WTC11 (cell line): ENCODE results near the gene BAIAP2L2. TPM values are rescaled to one million over a fixed set of nuclear protein-coding genes. Genes with fewer than 3 reads are reported as not detected.

Experiments
- ATAC-seq: fragments of 200-7000 bp; cut with Tn5 transposase; 2 replicates; pipeline ENCODE4 v1.10.0; 2021; ENCODE audit warnings: mild to moderate bottlenecking, moderate library complexity
- CTCF ChIA-PET: fragments of 300-600 bp; sonication (Branson Sonifier 250); formaldehyde crosslinking; loops from one replicate; lab custom pipeline; 2021; ENCODE audit warnings: antibody characterized with exemption; lab: Charles Lee
- POLR2A ChIA-PET: fragments of 350-600 bp; sonication (Branson Sonifier 250); formaldehyde crosslinking; loops from one replicate; lab custom pipeline; 2021; ENCODE audit warnings: antibody characterized with exemption; lab: Charles Lee
- DNase-seq: peaks from one replicate; pipeline ENCODE4 v3.0.0; 2021; ENCODE audit warnings: low spot score
- H3K27ac Mint-ChIP-seq: 2 replicates; pipeline ENCODE4 v1.8.0; 2021; ENCODE audit warnings: mixed read lengths
- H3K27me3 Mint-ChIP-seq: 2 replicates; pipeline ENCODE4 v1.8.0; 2021; ENCODE audit warnings: low read depth, mild to moderate bottlenecking, moderate library complexity, mixed read lengths
- H3K36me3 Mint-ChIP-seq: 2 replicates; pipeline ENCODE4 v1.8.0; 2021; ENCODE audit warnings: mixed read lengths
- H3K4me1 Mint-ChIP-seq: 2 replicates; pipeline ENCODE4 v1.8.0; 2022; ENCODE audit warnings: mixed read lengths
- H3K4me3 Mint-ChIP-seq: 2 replicates; pipeline ENCODE4 v1.8.0; 2021; ENCODE audit warnings: mild to moderate bottlenecking, moderate library complexity, mixed read lengths
- H3K9me3 Mint-ChIP-seq: 2 replicates; pipeline ENCODE4 v1.8.0; 2021; ENCODE audit warnings: mixed read lengths
- AFF4 ChIP-seq: sonication (generic); formaldehyde crosslinking; IDR thresholded peaks from 2 replicates; pipeline ENCODE4 v1.8.1; 2023; ENCODE audit warnings: mild to moderate bottlenecking, missing genetic modification reagents, borderline replicate concordance
- EMX1 ChIP-seq: fragments of 250-450 bp; sonication (Bioruptor Pico); IDR thresholded peaks from 2 replicates; pipeline ENCODE4 v1.8.0; 2021; ENCODE audit warnings: mild to moderate bottlenecking
- GABPB1 ChIP-seq: sonication (generic); formaldehyde crosslinking; IDR thresholded peaks from 2 replicates; pipeline ENCODE4 v1.8.1; 2023; ENCODE audit warnings: mild to moderate bottlenecking, missing genetic modification reagents
- GRHL2 ChIP-seq: fragments of 250-450 bp; sonication (Bioruptor Pico); IDR thresholded peaks from 2 replicates; pipeline ENCODE4 v1.8.0; 2022; ENCODE audit warnings: mild to moderate bottlenecking, moderate library complexity; ENCODE audit not compliant: insufficient replicate concordance, severe bottlenecking
- MLX ChIP-seq: sonication (generic); formaldehyde crosslinking; IDR thresholded peaks from 2 replicates; pipeline ENCODE4 v1.8.1; 2023; ENCODE audit warnings: mild to moderate bottlenecking, missing genetic modification reagents, moderate library complexity
- NFYB ChIP-seq: sonication (generic); formaldehyde crosslinking; conservative IDR thresholded peaks from 2 replicates; pipeline ENCODE4 v1.8.0; 2022; ENCODE audit warnings: low read depth, missing genetic modification reagents
- OVOL2 ChIP-seq: fragments of 250-450 bp; sonication (Bioruptor Pico); IDR thresholded peaks from 2 replicates; pipeline ENCODE4 v1.9.0; 2021; ENCODE audit warnings: mild to moderate bottlenecking, borderline replicate concordance
- RORB ChIP-seq: fragments of 250-450 bp; sonication (Bioruptor Pico); IDR thresholded peaks from 2 replicates; pipeline ENCODE4 v1.9.0; 2021; ENCODE audit warnings: mild to moderate bottlenecking
- SMAD3 ChIP-seq: sonication (generic); formaldehyde crosslinking; IDR thresholded peaks from 2 replicates; pipeline ENCODE4 v1.8.0; 2022; ENCODE audit warnings: missing genetic modification reagents, mild to moderate bottlenecking, borderline replicate concordance
- STAT6 ChIP-seq: sonication (generic); formaldehyde crosslinking; conservative IDR thresholded peaks from 2 replicates; pipeline ENCODE4 v1.8.1; 2023; ENCODE audit warnings: mild to moderate bottlenecking, low read depth, missing genetic modification reagents, moderate library complexity
- TCF7 ChIP-seq: sonication (generic); formaldehyde crosslinking; IDR thresholded peaks from 2 replicates; pipeline ENCODE4 v1.8.0; 2022; ENCODE audit warnings: mild to moderate bottlenecking, low read depth, missing genetic modification reagents, moderate library complexity
- ZMAT4 ChIP-seq: fragments of 250-450 bp; sonication (Bioruptor Pico); IDR thresholded peaks from 2 replicates; pipeline ENCODE4 v1.9.0; 2021; ENCODE audit warnings: mild to moderate bottlenecking
- ZNF232 ChIP-seq: sonication (generic); formaldehyde crosslinking; IDR thresholded peaks from 2 replicates; pipeline ENCODE4 v1.8.0; 2022; ENCODE audit warnings: mild to moderate bottlenecking, missing genetic modification reagents
- ZNF281 ChIP-seq: sonication (generic); formaldehyde crosslinking; IDR thresholded peaks from 2 replicates; pipeline ENCODE4 v1.8.0; 2023; ENCODE audit warnings: mild to moderate bottlenecking, missing genetic modification reagents
- ZNF396 ChIP-seq: fragments of 250-450 bp; sonication (Bioruptor Pico); IDR thresholded peaks from 2 replicates; pipeline ENCODE4 v1.8.0; 2021; ENCODE audit warnings: mild to moderate bottlenecking, moderate library complexity, borderline replicate concordance
- ZNF416 ChIP-seq: fragments of 250-450 bp; sonication (Bioruptor Pico); IDR thresholded peaks from 2 replicates; pipeline ENCODE4 v1.9.0; 2021; ENCODE audit warnings: mild to moderate bottlenecking, inconsistent platforms
- ZNF425 ChIP-seq: fragments of 250-450 bp; sonication (Bioruptor Pico); conservative IDR thresholded peaks from 2 replicates; pipeline ENCODE4 v1.9.0; 2021; ENCODE audit warnings: mild to moderate bottlenecking
- ZSCAN18 ChIP-seq: fragments of 250-450 bp; sonication (Bioruptor Pico); IDR thresholded peaks from 2 replicates; pipeline ENCODE4 v2.1.2; 2022; ENCODE audit warnings: mild to moderate bottlenecking, moderate library complexity
- total RNA-seq: library from RNA; stranded (reverse); gene quantifications from 3 replicates; pipeline ENCODE4 v1.2.3, GENCODE V29; 2021

The BAIAP2L2 gene
- total RNA-seq, 1 experiment from 2014 or later = 3.0 TPM

GRCh38 chr22:38051261-38051660 is 59.2 kb downstream of the BAIAP2L2 start:
- Mint-ChIP-seq H3K9me3 (no peaks in the 10 kb centered on the region), H3K4me3 (no peak overlapping the region), H3K36me3 (no peaks in the 10 kb centered on the region), H3K4me1 (peaks cover 7% of the 10 kb centered on the region), H3K27me3 (no peaks in the 10 kb centered on the region; the same call in 1 of the 2 replicates), H3K27ac (no peak overlapping the region)
- POLR2A ChIA-PET = no interaction called here
- DNase-seq = no peak
- ATAC-seq = no peak
- TF ChIP-seq ZNF232 (no peak), STAT6 (CRISPR knock-in tag) (no peak), TCF7 (CRISPR knock-in tag) (no peak), SMAD3 (CRISPR knock-in tag) (no peak), ZNF425 (CRISPR knock-in tag) (no peak), ZSCAN18 (CRISPR knock-in tag) (no peak), ZMAT4 (no peak), AFF4 (CRISPR knock-in tag) (no peak), EMX1 (no peak), GABPB1 (CRISPR knock-in tag) (no peak), OVOL2 (CRISPR knock-in tag) (no peak), GRHL2 (CRISPR knock-in tag) (no peak), ZNF281 (CRISPR knock-in tag) (no peak), MLX (no peak), ZNF416 (CRISPR knock-in tag) (no peak), ZNF396 (no peak), RORB (no peak), NFYB (CRISPR knock-in tag) (no peak)
- CTCF ChIA-PET = interaction anchor here (0.8 to 2.6 kb wide), 17 partner anchors 20 to 222 kb away, joined by 3 to 91 read pairs (median 12); partner anchors contain the start of genes BAIAP2L2, PLA2G6, SOX10 and TMEM184B
